Retinal pigment epithelial cell (primary cell): ENCODE data around the gene UBE2R2.
A peak's percentile ranks its signal among the peaks of the same experiment; 100 is the strongest.

Experiments
- DNase-seq: peaks from one replicate; pipeline ENCODE4 v3.0.0-alpha.2; 2010; ENCODE audit warnings: low read depth
- H3K4me3 ChIP-seq: 2 replicates; pipeline ENCODE4 v1.5.1; 2011; ENCODE audit warnings: mild to moderate bottlenecking, low read length, control low read depth, moderate library complexity
- CTCF ChIP-seq: conservative IDR thresholded peaks from 2 replicates; pipeline ENCODE4 v1.5.1; 2011; ENCODE audit warnings: low read depth, low read length, control low read depth, inconsistent platforms

UBE2R2 gene

GRCh38 chr9:33923079-33923478 is 106.1 kb downstream of the UBE2R2 start:
- DNase-seq = no peak
- no peak for TF ChIP-seq CTCF
- no peak overlapping the region for H3K4me3 ChIP-seq

- no peak overlapping the region for H3K4me3 ChIP-seq
- no peak for DNase-seq
- no peak for TF ChIP-seq CTCF
Observed at GRCh38 chr9:33923998-33924701, 107.2 kb downstream of the UBE2R2 start.

- TF ChIP-seq CTCF = peak; percentile 77
- no peak overlapping the region for H3K4me3 ChIP-seq
- no peak for DNase-seq
Observed at GRCh38 chr9:33924978-33925797, 108.2 kb downstream of the UBE2R2 start.

GRCh38 chr9:33926746-33927485 is 110.0 kb downstream of the UBE2R2 start:
- no peak for DNase-seq
- no peak overlapping the region for H3K4me3 ChIP-seq
- no peak for TF ChIP-seq CTCF

DNA sequence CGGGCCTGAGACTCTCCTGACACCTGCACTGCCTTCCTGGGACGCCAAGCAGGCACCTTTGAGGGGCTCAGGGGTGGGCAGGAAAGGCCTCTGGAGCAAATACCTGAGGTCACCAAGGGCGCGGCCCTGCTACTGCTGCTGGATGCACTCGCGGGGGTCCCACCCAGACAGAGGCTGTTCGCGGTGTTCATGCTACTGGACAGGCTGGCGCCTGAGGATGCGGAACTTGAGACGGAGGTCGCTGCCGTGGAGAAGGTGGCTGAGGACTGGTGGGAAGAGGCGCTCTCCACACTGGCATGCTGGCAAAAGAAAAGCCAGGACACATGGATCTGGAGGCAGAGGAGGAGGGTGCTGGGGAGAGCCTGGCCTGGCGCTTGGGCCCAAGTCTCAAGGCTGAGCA is 110.7 kb downstream of the UBE2R2 start:
- TF ChIP-seq CTCF = no peak
- DNase-seq = no peak
- H3K4me3 ChIP-seq = no peak overlapping the region

GRCh38 chr9:33931326-33931725 is 114.4 kb downstream of the UBE2R2 start:
- TF ChIP-seq CTCF = no peak
- DNase-seq = no peak
- no peak overlapping the region for H3K4me3 ChIP-seq
